ENCODE data around the gene ANG. TPM values are rescaled to one million over a fixed set of nuclear protein-coding genes. Genes with fewer than 3 reads are reported as not detected.

ANG gene
- total and polyA plus RNA-seq, 2 of the 8 experiments (the other 6 are each of a cell fraction or from before 2014, with no cell fraction given) = 2.2 to 4.6 TPM

DNA sequence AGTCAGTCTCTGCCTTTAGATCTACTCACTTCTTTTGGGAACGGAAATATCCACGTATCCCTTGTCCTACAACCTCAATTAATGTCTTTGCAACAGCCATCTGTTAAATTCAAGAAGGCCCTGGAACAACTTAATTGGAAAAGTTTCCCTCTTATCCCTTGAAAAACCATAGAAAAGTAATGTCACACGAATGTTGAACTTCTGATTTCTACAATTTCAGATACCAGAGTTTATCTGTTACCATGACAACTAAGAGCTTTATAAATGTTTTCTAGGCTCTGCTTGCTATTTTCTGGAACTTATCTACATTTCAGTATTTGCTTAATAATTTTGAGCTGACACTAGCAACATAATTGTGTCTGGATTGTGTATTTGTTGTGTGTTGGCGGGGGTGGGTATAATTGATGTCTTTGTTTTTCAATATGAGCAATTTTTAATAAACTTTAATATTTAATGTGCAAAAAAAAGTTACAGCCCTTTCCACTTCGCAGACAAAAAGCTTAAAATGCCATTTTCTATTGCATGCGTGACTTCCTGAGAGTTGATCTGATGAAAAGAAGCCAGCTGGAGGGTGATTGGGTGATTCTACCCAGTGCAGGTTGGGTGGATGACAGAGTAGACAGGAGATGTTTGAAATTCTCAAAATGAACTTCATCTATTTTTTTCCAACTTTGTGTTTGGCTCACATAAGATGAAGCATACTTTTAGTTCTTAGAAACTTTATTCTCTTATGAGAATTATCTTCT is 45.3 kb downstream of the ANG start:
- Histone ChIP-seq H4K91ac (replicated peaks; ENCODE audit: insufficient read length, low read length) (no peak overlapping the region), H3K79me2 (ENCODE audit: control insufficient read depth in 1 of 2, insufficient read depth in 2 of 2, low read length in 2 of 2) (no peaks in the 10 kb centered on the region), H4K8ac (ENCODE audit: extremely low read depth, insufficient read depth, low read length) (no peak overlapping the region), H3K4me2 (ENCODE audit: insufficient read depth in 1 of 2, low read depth in 2 of 2, low read length in 2 of 2) (no peak overlapping the region), H3K23ac (ENCODE audit: insufficient read length) (no peak overlapping the region), H2BK12ac (ENCODE audit: low read depth, low read length) (no peak overlapping the region), H2BK20ac (ENCODE audit: low read length) (no peak overlapping the region), H4K5ac (ENCODE audit: insufficient read length, low read depth, low read length) (no peak overlapping the region), H2BK15ac (ENCODE audit: low read length) (no peak overlapping the region), H2AFZ (ENCODE audit: low read length) (no peak overlapping the region), H3K9me3 (ENCODE audit: insufficient read depth in 2 of 2, low read depth in 1 of 2, low read length in 1 of 2) (no peaks in the 10 kb centered on the region), H3K14ac (ENCODE audit: insufficient read length) (no peak overlapping the region), H3K27ac (ENCODE audit: low read depth, low read length) (no peak overlapping the region), H3K23me2 (ENCODE audit: low read depth, low read length) (no peaks in the 10 kb centered on the region), H2BK120ac (replicated peaks; ENCODE audit: low read depth, low read length) (no peak overlapping the region), H3K4me1 (replicated peaks in 1 of 4; ENCODE audit: control insufficient read depth in 3 of 4, insufficient read depth in 4 of 4, low read length in 3 of 4) (no peaks in the 10 kb centered on the region), H3K79me1 (ENCODE audit: low read depth, low read length) (no peaks in the 10 kb centered on the region), H4K20me1 (replicated peaks in 1 of 2; ENCODE audit: control insufficient read depth in 1 of 2, insufficient read depth in 2 of 2, low read length in 2 of 2) (no peaks in the 10 kb centered on the region), H3K56ac (replicated peaks; ENCODE audit: insufficient read length, low read depth, low read length) (no peak overlapping the region), H3K9ac (replicated peaks in 1 of 4; ENCODE audit: extremely low read depth in 1 of 4, low read depth in 3 of 4, low read length in 3 of 4) (no peak overlapping the region), H3K4ac (replicated peaks; ENCODE audit: insufficient read length, low read depth, low read length) (no peak overlapping the region), H3K18ac (ENCODE audit: extremely low read depth, low read length) (no peak overlapping the region), H2BK5ac (ENCODE audit: low read depth, low read length) (no peak overlapping the region), H2AK5ac (ENCODE audit: low read depth, low read length) (no peak overlapping the region), H3K27me3 (replicated peaks in 1 of 4; ENCODE audit: control insufficient read depth in 3 of 4, extremely low read depth in 1 of 4, insufficient read depth in 3 of 4, low read length in 3 of 4) (no peaks in the 10 kb centered on the region), H3K36me3 (ENCODE audit: control insufficient read depth in 2 of 4, insufficient read depth in 4 of 4, low read length in 3 of 4) (no peaks in the 10 kb centered on the region), H3K4me3 (ENCODE audit: extremely low read depth in 1 of 4, insufficient read depth in 2 of 4, low read depth in 3 of 4, low read length in 4 of 4) (no peak overlapping the region)
- WGBS, 2 experiments (ENCODE audit: extremely low coverage in 1 of 2, insufficient coverage in 1 of 2, insufficient read length in 1 of 2, insufficient replicate concordance in 2 of 2, low coverage in 1 of 2, low lambda C conversion rate in 2 of 2, missing lambda C conversion rate in 1 of 2) = 61% methylated on average over 6 of the region's 6 CpGs; no CpG with 5 or more reads in 1 of the 2 experiments
- no peak for TF ChIP-seq SRF (IDR thresholded peaks at IDR 0.05; ENCODE audit: low read depth, low read length)
- TF ChIP-seq BACH1 (IDR thresholded peaks at IDR 0.05; ENCODE audit: low read length) = no peak
- TF ChIP-seq CBX8 (IDR thresholded peaks at IDR 0.05; ENCODE audit: borderline replicate concordance, low read depth, low read length) = no peak
- TF ChIP-seq BCL11A (IDR thresholded peaks at IDR 0.05; ENCODE audit: low read depth in 2 of 2, low read length in 2 of 2) = no peak
- TF ChIP-seq HDAC2 (IDR thresholded peaks at IDR 0.05; ENCODE audit: borderline replicate concordance in 1 of 2, low read depth in 2 of 2, low read length in 2 of 2) = no peak
- TF ChIP-seq EZH2 (IDR thresholded peaks at IDR 0.05; ENCODE audit: low read depth, low read length, severe bottlenecking) = no peak
- no peak for TF ChIP-seq SP2 (IDR thresholded peaks at IDR 0.05; ENCODE audit: low read length)
- POLR2A ChIA-PET (ENCODE audit: partially characterized antibody) = interaction anchor here (0.6 kb wide), 1 partner anchor 53 kb away, joined by 3 read pairs; no protein-coding TSS in a partner anchor
- DNase-seq (ENCODE audit: low read depth in 1 of 2, low spot score in 2 of 2) = no peak
- CTCF ChIA-PET (ENCODE audit: partially characterized antibody) = interaction anchor here (0.8 to 1.8 kb wide), 3 partner anchors 9 to 23 kb away, joined by 3 to 9 read pairs (median 7); no protein-coding TSS in a partner anchor
- FAIRE-seq = no peak
